Epithelial cell of proximal tubule (primary cell): ENCODE data around the gene RPL36. TPM values are rescaled to one million over a fixed set of nuclear protein-coding genes. Genes with fewer than 3 reads are reported as not detected.
"Not testable (repeated sequence)": the region's sequence is repeated elsewhere in the genome, so short reads cannot be mapped to it uniquely, and the experiment has no call there.

Source experiments
- DNase-seq: peaks from one replicate; pipeline ENCODE4 v3.0.0-alpha.2; 2011; ENCODE audit warnings: low read depth
- H3K4me3 ChIP-seq: 2 replicates; pipeline ENCODE4 v1.5.1; 2011; ENCODE audit warnings: low read depth, mild to moderate bottlenecking, low read length
- CTCF ChIP-seq: conservative IDR thresholded peaks from 2 replicates; pipeline ENCODE4 v1.5.1; 2012; ENCODE audit warnings: low read depth, mild to moderate bottlenecking, low read length
- total RNA-seq: library from RNA; depleted of rRNA; stranded (reverse); fragments of >200 nt; gene quantifications from 2 replicates; pipeline ENCODE4 v1.2.3, GENCODE V29; 2015

The RPL36 gene
- total RNA-seq, 1 donor from 2014 or later: 808 TPM

GRCh38 chr19:5698635-5699422 lies 8.7 kb downstream of the RPL36 start:
- DNase-seq: no peak
- no peak overlapping the region for H3K4me3 ChIP-seq
- TF ChIP-seq CTCF: no peak

GRCh38 chr19:5700455-5701092 lies 10.5 kb downstream of the RPL36 start:
- DNase-seq: no peak
- no peak overlapping the region for H3K4me3 ChIP-seq
- TF ChIP-seq CTCF: no peak

DNA sequence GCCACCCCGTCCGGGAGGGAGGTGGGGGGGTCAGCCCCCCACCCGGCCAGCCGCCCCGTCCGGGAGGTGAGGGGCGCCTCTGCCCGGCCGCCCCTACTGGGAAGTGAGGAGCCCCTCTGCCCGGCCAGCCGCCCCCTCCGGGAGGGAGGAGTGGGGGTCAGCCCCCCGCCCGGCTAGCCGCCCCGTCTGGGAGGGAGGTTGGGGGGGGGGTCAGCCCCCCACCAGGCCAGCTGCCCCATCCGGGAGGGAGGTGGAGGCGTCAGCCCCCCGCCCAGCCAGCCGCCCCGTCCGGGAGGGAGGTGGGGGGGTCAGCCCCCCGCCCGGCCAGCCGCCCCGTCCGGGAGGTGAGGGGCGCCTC lies 11.9 kb downstream of the RPL36 start:
- not testable (repeated sequence) for DNase-seq, H3K4me3 ChIP-seq

- no peak for DNase-seq
- no peak for TF ChIP-seq CTCF
- H3K4me3 ChIP-seq: no peak overlapping the region
These were observed 14.0 kb downstream of the RPL36 start for GRCh38 chr19:5703819-5704818.

- no peak for DNase-seq
- no peak for TF ChIP-seq CTCF
- no peak overlapping the region for H3K4me3 ChIP-seq
These were observed 15.5 kb downstream of the RPL36 start for GRCh38 chr19:5705552-5705951.

GRCh38 chr19:5706876-5707573 lies 16.9 kb downstream of the RPL36 start:
- no peak for DNase-seq
- no peak for TF ChIP-seq CTCF
- no peak overlapping the region for H3K4me3 ChIP-seq
